ENCODE results near the gene ZNF699.
"Not testable (repeated sequence)": the region's sequence is repeated elsewhere in the genome, so short reads cannot be mapped to it uniquely, and the experiment has no call there.

ZNF699 gene

GRCh38 chr19:9309139-9309973 lies at the start of gene ZNF699:
Gene ZNF699, minus strand, starts transcription at chr19:9309838. Its CDS starts 4,719 bp downstream, at chr19:9305119.
- peak; percentile 89 for DNase-seq

GRCh38 chr19:9354651-9355050 lies 45.0 kb upstream of the ZNF699 start:
- DNase-seq = no peak

GRCh38 chr19:9353011-9353410 lies 43.4 kb upstream of the ZNF699 start:
- no peak for DNase-seq

- DNase-seq = no peak
These were observed 42.9 kb upstream of the ZNF699 start for GRCh38 chr19:9352505-9352904.

- no peak for DNase-seq
These were observed 39.0 kb upstream of the ZNF699 start for GRCh38 chr19:9348671-9349070.

- DNase-seq = no peak
These were observed 38.6 kb upstream of the ZNF699 start for GRCh38 chr19:9348253-9348652.

GRCh38 chr19:9345005-9345404 lies 35.4 kb upstream of the ZNF699 start:
- DNase-seq = no peak

GRCh38 chr19:9342610-9343304 lies 33.1 kb upstream of the ZNF699 start:
- DNase-seq = no peak

GRCh38 chr19:9329999-9330398 lies 20.4 kb upstream of the ZNF699 start:
- no peak for DNase-seq

- no peak for DNase-seq
These were observed 14.9 kb upstream of the ZNF699 start for GRCh38 chr19:9324584-9324962.

- peak; percentile 89 for DNase-seq
These were observed 14.4 kb upstream of the ZNF699 start, which contains the start of gene ZNF559 for GRCh38 chr19:9323919-9324583. Gene ZNF559, plus strand, starts transcription at chr19:9324179. Its CDS starts 14,371 bp downstream, at chr19:9338550.

GRCh38 chr19:9323557-9323918 lies 13.9 kb upstream of the ZNF699 start:
- DNase-seq = peak; percentile 68

- DNase-seq = not testable (repeated sequence)
These were observed 12.6 kb upstream of the ZNF699 start for GRCh38 chr19:9322201-9322600.

GRCh38 chr19:9321756-9322155 lies 12.1 kb upstream of the ZNF699 start:
- DNase-seq = not testable (repeated sequence)

- no peak for DNase-seq
These were observed 11.7 kb upstream of the ZNF699 start for GRCh38 chr19:9321338-9321737.

GRCh38 chr19:9313756-9314155 lies 4.1 kb upstream of the ZNF699 start:
- DNase-seq = no peak

- DNase-seq = no peak
These were observed 372 bp upstream of the ZNF699 start for GRCh38 chr19:9309974-9310446.

- DNase-seq = no peak
These were observed 1.4 kb downstream of the ZNF699 start for GRCh38 chr19:9308091-9308770.

- DNase-seq = no peak
These were observed 3.2 kb downstream of the ZNF699 start for GRCh38 chr19:9306443-9306842.

GRCh38 chr19:9296336-9296735 lies 13.3 kb downstream of the ZNF699 start:
- no peak for DNase-seq

GRCh38 chr19:9295411-9295849 lies 14.2 kb downstream of the ZNF699 start:
- DNase-seq = no peak

GRCh38 chr19:9289231-9289884 lies 20.3 kb downstream of the ZNF699 start:
- DNase-seq = no peak

Data from GF-D8 (cell line).